H1 (cell line): ENCODE data around the gene MEF2A. TPM values are rescaled to one million over a fixed set of nuclear protein-coding genes. Genes with fewer than 3 reads are reported as not detected.

Experiments used
- CTCF ChIA-PET: fragments of 300-600 bp; sonication (Branson Sonifier 250); formaldehyde crosslinking; loops from one replicate; lab custom pipeline; 2021; ENCODE audit not compliant: partially characterized antibody; lab: Charles Lee
- POLR2A ChIA-PET: fragments of 300-600 bp; sonication (Branson Sonifier 250); formaldehyde crosslinking; loops from one replicate; lab custom pipeline; 2021; ENCODE audit warnings: inconsistent platforms; ENCODE audit not compliant: partially characterized antibody; lab: Charles Lee
- DNase-seq, 2 experiments: peaks; one replicate each; pipeline versions ENCODE4 v3.0.0 to v3.0.0-alpha.2; 2010 to 2022; ENCODE audit warnings: low spot score in 2 of 2, low read depth in 1 of 2, mixed read lengths in 1 of 2
- FAIRE-seq: peaks from 2 replicates; lab custom pipeline; 2011; peaks lifted over from hg19 to GRCh38; lab: Jason Lieb, UNC
- H2AFZ ChIP-seq: 2 replicates; pipeline ENCODE4 v1.8.1; 2012; ENCODE audit warnings: low read length, inconsistent platforms
- H2AK5ac ChIP-seq: 2 replicates; pipeline ENCODE4 v1.6.1; 2013; ENCODE audit warnings: low read depth, low read length
- H2BK120ac ChIP-seq: replicated peaks from 2 replicates; pipeline ENCODE3; 2013; ENCODE audit warnings: low read depth, low read length, inconsistent platforms
- H2BK12ac ChIP-seq: 2 replicates; pipeline ENCODE4 v1.6.1; 2013; ENCODE audit warnings: low read depth, low read length
- H2BK15ac ChIP-seq: 2 replicates; pipeline ENCODE4 v1.6.1; 2013; ENCODE audit warnings: low read length
- H2BK20ac ChIP-seq: 2 replicates; pipeline ENCODE4 v1.6.1; 2013; ENCODE audit warnings: low read length
- H2BK5ac ChIP-seq: 2 replicates; pipeline ENCODE4 v1.6.1; 2013; ENCODE audit warnings: low read depth, low read length
- H3K14ac ChIP-seq: 2 replicates; pipeline ENCODE4 v1.6.1; 2013; ENCODE audit warnings: inconsistent platforms; ENCODE audit not compliant: insufficient read length
- H3K18ac ChIP-seq: 2 replicates; pipeline ENCODE4 v1.6.1; 2013; ENCODE audit warnings: low read length; ENCODE audit errors: extremely low read depth
- H3K23ac ChIP-seq: 2 replicates; pipeline ENCODE4 v1.6.1; 2013; ENCODE audit warnings: inconsistent platforms; ENCODE audit not compliant: insufficient read length
- H3K23me2 ChIP-seq: 2 replicates; pipeline ENCODE4 v1.6.1; 2013; ENCODE audit warnings: low read depth, low read length
- H3K27ac ChIP-seq: 2 replicates; pipeline ENCODE4 v1.6.1; 2011; ENCODE audit warnings: low read depth, low read length, inconsistent platforms
- H3K27me3 ChIP-seq, 4 experiments: replicated peaks in 1 of 4; 1 replicate in 1 of 4; 2 replicates in 3 of 4; pipeline versions ENCODE4 v1.6.1 to v1.8.1; 2011 to 2013; ENCODE audit warnings: low read length in 3 of 4, mild to moderate bottlenecking in 3 of 4, inconsistent platforms in 2 of 4, mixed read lengths in 2 of 4, moderate library complexity in 1 of 4; ENCODE audit not compliant: control insufficient read depth in 3 of 4, insufficient read depth in 3 of 4; ENCODE audit errors: extremely low read depth in 1 of 4
- H3K36me3 ChIP-seq, 4 experiments: 2 replicates each; pipeline versions ENCODE4 v1.6.1 to v1.8.1; 2011 to 2013; ENCODE audit warnings: mild to moderate bottlenecking in 4 of 4, low read length in 3 of 4, moderate library complexity in 2 of 4, control low read depth in 1 of 4, inconsistent platforms in 1 of 4; ENCODE audit not compliant: insufficient read depth in 4 of 4, control insufficient read depth in 2 of 4
- H3K4ac ChIP-seq: replicated peaks from 2 replicates; pipeline ENCODE3; 2013; ENCODE audit warnings: low read length, low read depth, mixed read lengths, inconsistent platforms; ENCODE audit not compliant: insufficient read length
- H3K4me1 ChIP-seq, 4 experiments: replicated peaks in 1 of 4; 1 replicate in 1 of 4; 2 replicates in 3 of 4; pipeline versions ENCODE4 v1.6.1 to v1.8.1; 2011 to 2013; ENCODE audit warnings: low read length in 3 of 4, inconsistent platforms in 2 of 4, mixed read lengths in 1 of 4; ENCODE audit not compliant: insufficient read depth in 4 of 4, control insufficient read depth in 3 of 4
- H3K4me2 ChIP-seq, 2 experiments: 2 replicates each; pipeline versions ENCODE4 v1.6.1 to v1.8.1; 2011 to 2013; ENCODE audit warnings: low read depth in 2 of 2, low read length in 2 of 2, control low read depth in 1 of 2, inconsistent platforms in 1 of 2, mild to moderate bottlenecking in 1 of 2; ENCODE audit not compliant: insufficient read depth in 1 of 2
- H3K4me3 ChIP-seq, 4 experiments: fragments of 200-600, 300-600 bp in 1 of 4; sonication (generic), shearing (Covaris generic), sonication (Bioruptor Twin) in 1 of 4; 2 replicates each; pipeline versions ENCODE4 v1.5.1 to v1.8.1; 2011 to 2016; ENCODE audit warnings: low read length in 4 of 4, low read depth in 3 of 4, control low read depth in 2 of 4, inconsistent platforms in 2 of 4, mild to moderate bottlenecking in 2 of 4, mixed read lengths in 1 of 4, moderate library complexity in 1 of 4; ENCODE audit not compliant: insufficient read depth in 2 of 4; ENCODE audit errors: extremely low read depth in 1 of 4
- H3K56ac ChIP-seq: replicated peaks from 2 replicates; pipeline ENCODE3; 2013; ENCODE audit warnings: low read depth, mild to moderate bottlenecking, mixed read lengths, low read length, inconsistent platforms; ENCODE audit not compliant: insufficient read length
- H3K79me1 ChIP-seq: 2 replicates; pipeline ENCODE4 v1.6.1; 2013; ENCODE audit warnings: low read depth, low read length, control low read depth
- H3K79me2 ChIP-seq, 2 experiments: 2 replicates each; pipeline versions ENCODE4 v1.6.1 to v1.8.1; 2012 to 2013; ENCODE audit warnings: low read length in 2 of 2, mild to moderate bottlenecking in 2 of 2, inconsistent platforms in 1 of 2; ENCODE audit not compliant: insufficient read depth in 2 of 2, control insufficient read depth in 1 of 2
- H3K9ac ChIP-seq, 4 experiments: replicated peaks in 1 of 4; 1 replicate in 1 of 4; 2 replicates in 3 of 4; pipeline versions ENCODE4 v1.6.1 to v1.8.1; 2011 to 2013; ENCODE audit warnings: low read depth in 3 of 4, low read length in 3 of 4, control low read depth in 2 of 4, mild to moderate bottlenecking in 2 of 4, moderate library complexity in 2 of 4, inconsistent platforms in 1 of 4; ENCODE audit errors: extremely low read depth in 1 of 4
- H3K9me3 ChIP-seq, 2 experiments: 2 replicates each; pipeline versions ENCODE4 v1.6.1 to v1.8.1; 2012 to 2013; ENCODE audit warnings: mild to moderate bottlenecking in 2 of 2, moderate library complexity in 2 of 2, control low read depth in 1 of 2, inconsistent platforms in 1 of 2, low read depth in 1 of 2, low read length in 1 of 2, mixed read lengths in 1 of 2; ENCODE audit not compliant: insufficient read depth in 2 of 2
- H4K20me1 ChIP-seq, 2 experiments: replicated peaks in 1 of 2; 2 replicates each; pipeline versions ENCODE3 to v1.8.1; 2011 to 2013; ENCODE audit warnings: inconsistent platforms in 2 of 2, low read length in 2 of 2, mild to moderate bottlenecking in 1 of 2; ENCODE audit not compliant: insufficient read depth in 2 of 2, control insufficient read depth in 1 of 2
- H4K5ac ChIP-seq: 2 replicates; pipeline ENCODE4 v1.6.1; 2013; ENCODE audit warnings: low read length, low read depth, mixed read lengths, inconsistent platforms; ENCODE audit not compliant: insufficient read length
- H4K8ac ChIP-seq: 2 replicates; pipeline ENCODE4 v1.8.0; 2013; ENCODE audit warnings: mild to moderate bottlenecking, moderate library complexity, low read length, inconsistent platforms; ENCODE audit not compliant: insufficient read depth; ENCODE audit errors: extremely low read depth
- H4K91ac ChIP-seq: replicated peaks from 2 replicates; pipeline ENCODE3; 2013; ENCODE audit warnings: low read length, mixed read lengths, inconsistent platforms; ENCODE audit not compliant: insufficient read length
- CHD2 ChIP-seq: IDR thresholded peaks from 2 replicates; pipeline ENCODE4 v1.6.1; 2012; ENCODE audit warnings: low read length, improper control_type of control experiment
- JUND ChIP-seq: IDR thresholded peaks from 2 replicates; pipeline ENCODE4 v1.6.1; 2011; ENCODE audit warnings: mild to moderate bottlenecking, improper control_type of control experiment, low read length
- KDM1A ChIP-seq: fragments of 200-600, 300-600 bp; sonication (generic); IDR thresholded peaks from 2 replicates; pipeline ENCODE4 v1.7.1; 2016; ENCODE audit warnings: mild to moderate bottlenecking, low read length, borderline replicate concordance
- KDM4A ChIP-seq: IDR thresholded peaks from one replicate; pipeline ENCODE4 v1.7.1; 2012; ENCODE audit warnings: low read depth, mild to moderate bottlenecking, moderate library complexity, low read length, inconsistent platforms; ENCODE audit not compliant: severe bottlenecking
- MAFK ChIP-seq: IDR thresholded peaks from 2 replicates; pipeline ENCODE4 v1.6.1; 2012; ENCODE audit warnings: low read depth, mild to moderate bottlenecking, improper control_type of control experiment, low read length
- NRF1 ChIP-seq: IDR thresholded peaks from 2 replicates; pipeline ENCODE4 v1.6.1; 2011; ENCODE audit warnings: mild to moderate bottlenecking, low read depth, low read length, improper control_type of control experiment
- RFX5 ChIP-seq: IDR thresholded peaks from 2 replicates; pipeline ENCODE4 v1.6.1; 2011; ENCODE audit warnings: low read depth, low read length, improper control_type of control experiment, borderline replicate concordance
- SAP30 ChIP-seq: fragments of 300-600 bp; sonication (generic); IDR thresholded peaks from 2 replicates; pipeline ENCODE4 v1.7.1; 2012; ENCODE audit warnings: low read length, moderate library complexity, mild to moderate bottlenecking, inconsistent platforms; ENCODE audit not compliant: insufficient read depth, insufficient replicate concordance
- SIX5 ChIP-seq: IDR thresholded peaks from 2 replicates; pipeline ENCODE4 v1.6.1; 2011; ENCODE audit warnings: mild to moderate bottlenecking, low read depth, low read length
- SRF ChIP-seq: IDR thresholded peaks from 2 replicates; pipeline ENCODE4 v1.6.1; 2011; ENCODE audit warnings: mild to moderate bottlenecking, low read depth, low read length, moderate library complexity
- SUZ12 ChIP-seq: fragments of 200-600 bp; sonication (generic); IDR thresholded peaks from 2 replicates; pipeline ENCODE4 v1.6.1; 2012; ENCODE audit warnings: mild to moderate bottlenecking, inconsistent platforms, low read length, moderate library complexity, mixed read lengths
- TAF7 ChIP-seq: optimal IDR thresholded peaks from 2 replicates; pipeline ENCODE3; 2011; ENCODE audit warnings: low read depth, mild to moderate bottlenecking, inconsistent platforms, low read length, moderate library complexity, borderline replicate concordance
- WGBS, 2 experiments: shearing (Covaris generic) in 1 of 2; methylation state at CpG; one replicate each; pipeline versions ENCODE4 v1.1.6 to v1.1.7; 2013 to 2015; ENCODE audit warnings: low lambda C conversion rate in 2 of 2, mixed read lengths in 2 of 2, inconsistent platforms in 1 of 2, low coverage in 1 of 2, missing lambda C conversion rate in 1 of 2; ENCODE audit not compliant: insufficient replicate concordance in 2 of 2, insufficient coverage in 1 of 2, insufficient read length in 1 of 2; ENCODE audit errors: extremely low coverage in 1 of 2, missing lambda C conversion rate in 1 of 2; 5-methylcytosine and 5-hydroxymethylcytosine counted together
- polyA plus RNA-seq, 7 experiments: library from polyadenylated mRNA; depleted of rRNA in 3 of 7; stranded (reverse) in 5 of 7; unstranded in 2 of 7; fragments of >200 nt in 5 of 7; fragments of 200-250 nt in 2 of 7; gene quantifications; 1 replicate in 5 of 7; 2 replicates in 1 of 7; 4 replicates in 1 of 7; pipeline versions ENCODE4 v1.2.1 to v1.2.3, GENCODE V29; 2011 to 2013; ENCODE audit warnings: missing spikeins in 2 of 7, mixed read lengths in 2 of 7
- total RNA-seq: library from RNA; stranded (reverse); fragmentation: NEBNext Ultra II Directional; extraction: Animal tissue kit (Norgen Biotek cat#: 25700); gene quantifications from 2 replicates; pipeline ENCODE4 v1.2.1, GENCODE V29; 2021

The MEF2A gene
- total and polyA plus RNA-seq, 2 of the 8 experiments (the other 6 are each of a cell fraction or from before 2014, with no cell fraction given): 15.6 to 22.5 TPM

- ChIA-PET POLR2A (no interaction called here), CTCF (interaction anchor here (1.1 kb wide), 1 partner anchor 69 kb away, joined by 3 read pairs; no protein-coding TSS in a partner anchor)
- Histone ChIP-seq H3K79me1 (no peaks in the 10 kb centered on the region), H4K20me1 (no peaks in the 10 kb centered on the region), H2BK5ac (no peak overlapping the region), H3K18ac (no peak overlapping the region), H3K4me3 (no peak overlapping the region), H3K14ac (no peak overlapping the region), H3K9ac (no peak overlapping the region), H2AFZ (no peak overlapping the region), H2BK20ac (no peak overlapping the region), H3K23me2 (no peaks in the 10 kb centered on the region), H2BK15ac (no peak overlapping the region), H3K4ac (no peak overlapping the region), H3K79me2 (peaks cover 0 to 29% of the 10 kb centered on the region in 2 experiments; a peak in 2 of 4 replicates), H3K4me1 (peaks cover 0 to 7% (median 2%) of the 10 kb centered on the region in 4 experiments; a peak in 4 of 7 replicates), H3K9me3 (no peaks in the 10 kb centered on the region), H3K27me3 (no peaks in the 10 kb centered on the region), H3K56ac (no peak overlapping the region), H3K36me3 (peaks cover 0 to 11% (median 1%) of the 10 kb centered on the region in 4 experiments; a peak in 2 of 8 replicates), H4K91ac (no peak overlapping the region), H3K27ac (no peak overlapping the region), H4K8ac (no peak overlapping the region), H2AK5ac (no peak overlapping the region), H2BK12ac (no peak overlapping the region)
- no peak for FAIRE-seq
- DNase-seq: no peak
- TF ChIP-seq MAFK (no peak), SIX5 (no peak), KDM1A (no peak), SAP30 (no peak), SRF (no peak), NRF1 (no peak), SUZ12 (no peak), JUND (no peak), CHD2 (no peak), KDM4A (no peak), TAF7 (no peak), RFX5 (no peak)
- TF ChIP-seq, all 59 proteins: peak for 0
- Histone ChIP-seq H3K4me2 (no peak overlapping the region), H2BK120ac (no peak overlapping the region), H4K5ac (no peak overlapping the region), H3K23ac (no peak overlapping the region)
- WGBS, 2 experiments: 97% methylated on average over 5 of the region's 5 CpGs; no CpG with 5 or more reads in 1 of the 2 experiments
These were observed 70.0 kb downstream of the MEF2A start for GRCh38 chr15:99635794-99636193.
